WTC11 (cell line): ENCODE results near the gene ZNF664.

Source experiments
- ESRRA ChIP-seq: sonication (generic); formaldehyde crosslinking; IDR thresholded peaks from 2 replicates; pipeline ENCODE4 v1.8.1; 2022; ENCODE audit warnings: mild to moderate bottlenecking, missing genetic modification reagents, borderline replicate concordance
- MYBL2 ChIP-seq: sonication (generic); formaldehyde crosslinking; IDR thresholded peaks from 2 replicates; pipeline ENCODE4 v1.8.1; 2023; ENCODE audit warnings: mild to moderate bottlenecking, moderate library complexity, missing genetic modification reagents
- SP1 ChIP-seq: sonication (generic); formaldehyde crosslinking; conservative IDR thresholded peaks from 2 replicates; pipeline ENCODE4 v1.8.1; 2022; ENCODE audit warnings: missing genetic modification reagents
- TF ChIP-seq, protein P1 (sequence below): sonication (generic); formaldehyde crosslinking; IDR thresholded peaks from 2 replicates; pipeline ENCODE4 v1.8.1; 2023; ENCODE audit warnings: mild to moderate bottlenecking, missing genetic modification reagents, moderate library complexity

DNA sequence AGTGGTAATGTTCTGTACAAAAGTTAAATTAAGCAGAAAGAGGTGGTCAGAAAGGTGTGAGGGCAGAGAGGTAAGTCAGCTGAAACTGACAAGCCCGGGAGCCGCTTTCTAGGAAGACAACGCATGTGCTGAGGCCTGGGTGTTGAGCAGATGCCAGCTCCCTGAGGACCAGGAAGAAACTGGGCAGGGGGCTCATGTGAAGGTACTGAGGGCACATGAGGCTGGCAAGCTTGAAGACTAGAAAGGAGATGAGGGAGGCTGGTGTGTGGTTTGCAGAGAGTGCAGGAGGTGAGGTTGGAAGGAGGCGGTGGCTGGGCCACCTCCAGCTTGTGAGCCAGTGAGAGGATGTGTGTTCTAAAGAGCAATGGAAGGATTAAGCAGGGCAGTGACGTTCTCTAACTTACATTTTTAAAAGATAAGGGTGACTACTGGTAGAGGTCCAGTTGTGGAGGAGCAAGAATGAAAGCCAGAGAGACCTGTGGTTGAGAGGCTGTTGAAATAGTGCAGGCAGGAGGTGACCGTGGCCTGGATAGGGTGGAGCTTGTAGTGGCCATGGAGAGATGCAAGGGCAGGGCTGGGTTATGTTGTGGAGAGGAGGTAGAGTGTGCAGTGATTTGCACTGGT is 29.1 kb downstream of the ZNF664 start:
- no peak for TF ChIP-seq ESRRA (CRISPR knock-in tag)
- no peak for TF ChIP-seq SP1 (CRISPR knock-in tag)
- TF ChIP-seq, protein P1, sequence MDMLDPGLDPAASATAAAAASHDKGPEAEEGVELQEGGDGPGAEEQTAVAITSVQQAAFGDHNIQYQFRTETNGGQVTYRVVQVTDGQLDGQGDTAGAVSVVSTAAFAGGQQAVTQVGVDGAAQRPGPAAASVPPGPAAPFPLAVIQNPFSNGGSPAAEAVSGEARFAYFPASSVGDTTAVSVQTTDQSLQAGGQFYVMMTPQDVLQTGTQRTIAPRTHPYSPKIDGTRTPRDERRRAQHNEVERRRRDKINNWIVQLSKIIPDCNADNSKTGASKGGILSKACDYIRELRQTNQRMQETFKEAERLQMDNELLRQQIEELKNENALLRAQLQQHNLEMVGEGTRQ (CRISPR knock-in tag): no peak
- no peak for TF ChIP-seq MYBL2 (CRISPR knock-in tag)
